Kidney capillary endothelial cell (primary cell): ENCODE data around the gene CNTN4.

Source experiments
- DNase-seq: peaks from one replicate; pipeline ENCODE4 v3.0.0-alpha.2; 2018; ENCODE audit warnings: low spot score

CNTN4 gene

GRCh38 chr3:3064297-3064696 lies 965.6 kb downstream of the CNTN4 start:
- DNase-seq = no peak

DNA sequence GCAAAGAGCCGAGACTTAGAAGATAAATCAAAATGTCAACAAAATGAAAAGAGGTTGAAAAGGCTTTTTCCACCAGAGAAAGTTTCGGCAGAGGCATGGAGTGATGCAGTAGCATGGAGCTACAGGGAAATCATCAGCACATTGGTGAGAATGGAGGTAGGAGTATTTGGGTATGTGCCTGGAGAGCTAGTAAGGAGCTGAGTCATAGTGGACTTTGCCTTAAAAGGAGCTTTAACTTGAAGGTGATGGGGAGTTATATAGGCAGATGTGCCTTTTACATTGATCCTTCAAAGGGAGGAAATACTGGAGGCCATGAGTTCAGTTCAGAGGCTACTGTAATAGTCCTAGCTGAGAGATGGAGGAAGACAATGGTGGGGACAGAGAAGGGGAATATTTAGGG lies 967.2 kb downstream of the CNTN4 start:
- DNase-seq = no peak

DNA sequence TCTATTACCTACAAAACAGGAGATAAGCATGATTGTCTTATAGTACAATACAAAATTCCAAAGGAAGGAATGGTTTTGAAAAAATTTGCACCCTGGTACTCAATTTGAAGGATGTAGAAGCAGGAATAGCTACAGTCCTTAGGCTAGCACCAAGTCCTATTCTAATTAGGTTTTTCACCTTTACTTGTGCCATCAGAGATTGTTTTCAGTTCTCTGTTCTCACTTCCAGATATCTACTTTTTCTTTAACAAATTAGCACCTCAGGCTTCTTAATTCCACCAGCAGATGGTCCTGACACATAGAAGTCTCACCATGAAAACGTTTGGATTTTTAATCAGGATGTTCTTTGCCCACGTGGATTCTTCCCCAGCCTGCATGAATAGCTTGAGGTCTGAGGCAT lies 967.7 kb downstream of the CNTN4 start:
- no peak for DNase-seq

- no peak for DNase-seq
Measured at GRCh38 chr3:3066910-3067309, 968.2 kb downstream of the CNTN4 start.

GRCh38 chr3:3068358-3068881 lies 969.8 kb downstream of the CNTN4 start:
- DNase-seq = no peak

DNA sequence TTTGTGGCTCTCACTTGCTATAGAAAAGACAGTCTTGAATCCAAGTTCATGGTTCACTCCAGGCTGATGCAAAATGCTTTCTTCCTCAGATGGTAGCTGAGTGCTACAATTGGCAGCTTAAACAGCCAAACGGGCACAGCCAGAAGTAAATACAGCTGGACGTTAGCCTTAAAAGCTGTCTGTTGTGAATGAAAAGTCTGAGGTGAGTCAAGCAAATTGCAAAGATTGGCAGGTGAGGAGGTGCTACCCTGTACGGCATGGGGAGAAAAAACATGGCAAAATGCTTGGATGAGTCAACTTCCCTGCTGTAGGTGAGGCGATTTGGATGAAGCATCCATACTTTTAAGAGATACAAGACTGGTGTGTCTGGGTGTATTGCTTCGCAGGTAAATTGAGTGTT lies 971.1 kb downstream of the CNTN4 start:
- no peak for DNase-seq

- no peak for DNase-seq
Measured at GRCh38 chr3:3071136-3071535, 972.5 kb downstream of the CNTN4 start.

GRCh38 chr3:3074551-3075257 lies 976.0 kb downstream of the CNTN4 start:
- DNase-seq = no peak

DNA sequence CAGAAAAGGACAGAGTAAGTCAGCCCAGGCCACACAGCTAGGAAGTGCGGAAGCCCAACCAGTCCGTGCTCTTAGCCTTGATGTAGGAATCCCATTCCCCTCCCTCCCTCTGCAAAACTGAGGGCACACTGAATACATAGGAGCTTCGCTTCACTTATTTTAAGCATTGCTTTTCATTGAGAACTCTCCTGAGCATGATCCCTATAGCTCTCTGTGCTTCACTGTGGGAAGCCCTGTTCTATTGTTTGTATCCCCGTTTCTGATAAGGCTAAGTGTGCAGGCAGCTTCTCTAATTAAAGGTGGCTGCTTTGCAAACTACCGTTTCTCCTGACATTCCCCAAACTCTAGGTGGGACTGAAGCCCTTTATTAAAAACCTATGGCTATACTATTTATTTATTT lies 981.6 kb downstream of the CNTN4 start:
- DNase-seq = no peak

DNA sequence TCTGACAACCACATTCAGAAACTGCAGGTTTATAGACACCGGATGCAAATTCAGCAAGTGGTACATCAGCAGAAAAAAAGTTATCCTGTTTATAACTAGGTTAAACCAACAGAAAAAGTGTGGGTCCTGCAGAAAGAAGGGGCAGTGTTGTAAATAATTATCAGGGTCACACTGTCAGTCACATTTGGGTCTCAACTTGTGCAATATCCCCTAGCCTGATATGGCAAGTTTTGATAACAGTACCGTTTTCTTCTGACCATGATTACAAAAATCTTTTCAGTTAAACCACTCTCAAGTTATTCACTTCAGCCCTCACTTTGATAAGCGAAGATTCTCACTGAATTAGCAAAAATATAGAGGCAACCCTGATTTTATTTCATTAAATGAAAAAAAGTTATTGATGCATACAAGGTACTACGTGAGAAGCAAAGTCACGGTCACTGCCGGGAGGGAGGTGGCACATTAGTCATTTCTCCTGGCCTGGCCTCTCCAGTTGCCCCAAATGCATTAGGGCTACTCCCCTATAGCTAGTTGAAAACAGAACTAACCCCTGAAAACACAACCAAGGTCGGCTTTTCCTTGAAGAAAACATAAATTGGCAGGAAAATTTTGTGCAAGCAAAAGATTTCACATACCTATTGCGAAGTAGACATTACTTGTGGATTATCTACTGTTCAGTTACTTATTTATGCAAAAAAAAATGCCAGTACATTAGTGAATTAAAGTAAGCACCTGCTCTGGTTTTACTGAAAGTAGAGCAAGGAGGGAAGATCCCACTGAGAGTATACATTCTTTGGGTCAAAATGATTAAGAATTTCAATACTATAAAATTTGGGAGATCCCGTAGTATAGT lies 982.9 kb downstream of the CNTN4 start:
- no peak for DNase-seq

GRCh38 chr3:3082234-3082924 lies 983.7 kb downstream of the CNTN4 start:
- no peak for DNase-seq

GRCh38 chr3:3084890-3085289 lies 986.2 kb downstream of the CNTN4 start:
- DNase-seq = no peak

GRCh38 chr3:3085782-3086181 lies 987.1 kb downstream of the CNTN4 start:
- no peak for DNase-seq

- DNase-seq = no peak
Measured at GRCh38 chr3:3086239-3086638, 987.6 kb downstream of the CNTN4 start.

DNA sequence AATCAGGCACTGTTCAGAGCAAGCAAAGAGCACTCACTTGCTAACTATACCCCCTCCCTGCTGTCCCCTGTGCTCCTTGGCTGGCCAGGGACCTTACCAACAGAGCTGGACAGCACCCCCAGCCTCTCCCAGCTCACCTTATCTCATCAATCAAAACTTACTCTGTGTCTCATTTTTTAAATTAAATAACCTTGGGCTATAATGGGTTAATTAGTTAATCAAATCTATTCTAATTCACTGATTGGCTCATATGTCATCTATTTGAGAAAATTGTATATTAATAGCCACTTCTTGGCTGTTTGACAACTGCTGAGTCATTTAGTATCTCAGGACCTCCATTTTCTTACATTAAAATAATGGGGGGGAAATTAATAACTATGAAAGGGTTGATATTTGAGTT lies 988.6 kb downstream of the CNTN4 start:
- DNase-seq = no peak

- no peak for DNase-seq
Measured at GRCh38 chr3:3087716-3088465, 989.2 kb downstream of the CNTN4 start.

DNA sequence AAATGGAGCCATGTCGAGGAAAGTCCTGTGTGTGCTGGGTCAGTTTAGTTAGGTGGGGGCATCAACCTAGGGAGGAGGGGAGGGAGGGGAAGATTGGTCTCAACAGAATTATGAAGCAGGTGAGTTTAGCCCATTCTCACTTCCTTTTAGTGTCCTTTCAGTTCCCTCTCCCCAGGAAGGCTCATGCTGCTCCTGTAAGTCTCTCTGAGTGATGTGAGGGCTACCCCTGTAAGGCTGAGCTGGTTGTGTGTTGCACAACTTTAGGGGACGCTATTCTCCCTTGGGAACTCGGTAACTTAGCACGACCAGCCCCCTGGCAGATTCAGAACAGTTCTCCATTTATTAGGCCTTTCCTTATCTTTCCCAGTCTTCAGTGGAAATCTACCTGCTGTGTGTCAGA lies 990.4 kb downstream of the CNTN4 start:
- DNase-seq = no peak

DNA sequence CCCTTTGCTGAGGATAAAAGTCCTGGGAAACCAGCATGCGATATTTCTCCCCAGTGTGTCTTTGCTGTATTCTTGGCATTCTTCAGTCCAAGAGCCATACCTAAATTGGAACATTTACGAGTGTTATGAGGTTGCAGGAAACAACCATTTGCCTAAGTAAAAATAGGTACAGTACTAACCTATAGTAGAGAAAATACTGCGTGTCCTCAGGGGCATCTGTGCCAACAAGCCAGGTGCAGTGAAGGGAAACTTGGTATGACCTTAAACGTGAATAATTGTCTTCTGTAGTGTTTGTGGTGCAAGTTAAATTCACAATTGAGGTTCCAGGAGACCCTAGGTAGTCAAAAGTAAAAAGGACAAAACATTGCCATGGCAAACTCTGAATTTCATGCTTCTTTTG lies 999.3 kb downstream of the CNTN4 start:
- DNase-seq = no peak

GRCh38 chr3:3101660-3102458 lies 1003.2 kb downstream of the CNTN4 start:
- no peak for DNase-seq

DNA sequence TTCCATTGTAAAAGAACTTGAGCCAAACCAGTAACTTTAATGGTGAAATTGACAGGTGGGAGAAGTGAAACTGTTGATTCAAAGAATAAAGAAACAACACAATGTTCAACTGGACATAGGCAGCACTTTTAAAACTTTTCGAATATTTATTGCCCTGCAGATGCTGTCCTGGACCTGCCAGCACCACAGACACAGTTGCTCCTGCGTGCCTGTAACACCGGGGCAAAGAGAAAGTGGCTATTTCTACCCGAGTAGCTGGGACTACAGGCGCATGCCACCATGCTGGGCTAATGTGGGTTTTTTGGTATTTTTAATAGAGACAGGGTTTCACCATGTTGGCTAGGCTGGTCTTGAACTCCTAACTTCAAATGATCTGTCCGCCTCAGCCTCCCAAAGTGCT lies 1004.1 kb downstream of the CNTN4 start:
- no peak for DNase-seq

DNA sequence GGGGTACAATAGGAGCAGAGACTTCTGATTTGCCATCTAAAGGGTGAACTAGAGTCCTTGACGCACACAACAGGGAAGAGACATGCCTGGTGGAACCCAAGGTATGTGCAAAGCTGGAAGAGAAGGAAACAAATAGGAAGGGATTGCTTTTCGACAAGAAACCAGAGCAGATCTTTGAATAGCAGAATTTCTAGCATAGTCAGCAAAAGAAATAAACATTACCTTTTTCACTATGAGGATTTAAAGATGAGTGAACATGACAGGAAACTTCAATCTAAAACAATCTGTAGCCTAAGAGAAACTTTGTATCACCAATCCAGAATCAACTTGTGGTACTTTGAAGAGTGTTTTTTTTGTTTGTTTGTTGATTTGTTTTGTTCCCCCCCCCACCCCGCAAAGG lies 1006.6 kb downstream of the CNTN4 start:
- DNase-seq = no peak
